Activated T-cell treated with anti-CD3 and anti-CD28 coated beads for 1 hour (primary cell): Measurements from ENCODE around the gene NOP16.
"Not testable (repeated sequence)": the region's sequence is repeated elsewhere in the genome, so short reads cannot be mapped to it uniquely, and the experiment has no call there.

Experiments
- DNase-seq: peaks from one replicate; pipeline ENCODE4 v3.0.0-alpha.2; 2020; ENCODE audit warnings: low read depth

The NOP16 gene

GRCh38 chr5:176408590-176408989, 20.2 kb upstream of the NOP16 start:
- DNase-seq, result no peak

- not testable (repeated sequence) for DNase-seq
Observed at GRCh38 chr5:176408252-176408573, 19.8 kb upstream of the NOP16 start.

- DNase-seq, result no peak
Observed at GRCh38 chr5:176407456-176408251, 19.3 kb upstream of the NOP16 start.

GRCh38 chr5:176406436-176407052, 18.1 kb upstream of the NOP16 start:
- no peak for DNase-seq

- DNase-seq, result no peak
Observed at GRCh38 chr5:176405656-176406435, 17.4 kb upstream of the NOP16 start.

GRCh38 chr5:176401281-176402205, 13.1 kb upstream of the NOP16 start:
- DNase-seq, result no peak

GRCh38 chr5:176400382-176401156, 12.2 kb upstream of the NOP16 start:
- DNase-seq, result no peak

- DNase-seq, result no peak
Observed at GRCh38 chr5:176397736-176398420, 9.5 kb upstream of the NOP16 start.

- DNase-seq, result no peak
Observed at GRCh38 chr5:176396330-176396729, 7.9 kb upstream of the NOP16 start.

GRCh38 chr5:176394881-176395675, 6.7 kb upstream of the NOP16 start:
- DNase-seq, result no peak

GRCh38 chr5:176394096-176394495, 5.7 kb upstream of the NOP16 start:
- DNase-seq, result no peak

- no peak for DNase-seq
Observed at GRCh38 chr5:176392526-176392925, 4.1 kb upstream of the NOP16 start.

- DNase-seq, result no peak
Observed at GRCh38 chr5:176391999-176392398, 3.6 kb upstream of the NOP16 start.

GRCh38 chr5:176391479-176391878, 3.1 kb upstream of the NOP16 start:
- no peak for DNase-seq

- DNase-seq, result no peak
Observed at GRCh38 chr5:176389135-176390123, 1.0 kb upstream of the NOP16 start.

- no peak for DNase-seq
Observed at GRCh38 chr5:176388003-176388443, 375 bp downstream of the NOP16 start.

- DNase-seq, result no peak
Observed at GRCh38 chr5:176387384-176387925, 943 bp downstream of the NOP16 start.

- no peak for DNase-seq
Observed at GRCh38 chr5:176386491-176386890, 1.9 kb downstream of the NOP16 start.
